ENCODE results near the gene CDRT4.
A peak's percentile ranks its signal among the peaks of the same experiment; 100 is the strongest.
"Not testable (repeated sequence)": the region's sequence is repeated elsewhere in the genome, so short reads cannot be mapped to it uniquely, and the experiment has no call there.

Gene CDRT4

GRCh38 chr17:15457723-15458094 lies 9.7 kb downstream of the CDRT4 start:
- peak in 30 of 56 donors; percentile 23 to 73 (median 53) for DNase-seq

GRCh38 chr17:15456972-15457722 lies 10.3 kb downstream of the CDRT4 start:
- DNase-seq, result peak in 49 of 56 donors; percentile 17 to 84 (median 66)

GRCh38 chr17:15456496-15456895 lies 10.9 kb downstream of the CDRT4 start:
- no peak for DNase-seq

GRCh38 chr17:15454346-15454745 lies 13.1 kb downstream of the CDRT4 start:
- DNase-seq, result no peak

- peak in 32 of 56 donors; percentile 7 to 70 (median 41) for DNase-seq
These were observed 13.6 kb downstream of the CDRT4 start for GRCh38 chr17:15453782-15454181.

GRCh38 chr17:15453246-15453645 lies 14.2 kb downstream of the CDRT4 start:
- DNase-seq, result peak in 1 of 56 donors; percentile 31

- no peak for DNase-seq
These were observed 14.7 kb downstream of the CDRT4 start for GRCh38 chr17:15452746-15453145.

GRCh38 chr17:15451680-15452079 lies 15.7 kb downstream of the CDRT4 start:
- DNase-seq, result no peak

- DNase-seq, result no peak
These were observed 18.9 kb downstream of the CDRT4 start for GRCh38 chr17:15448580-15448956.

- peak in 1 of 56 donors; percentile 10 for DNase-seq
These were observed 19.4 kb downstream of the CDRT4 start for GRCh38 chr17:15447928-15448579.

- DNase-seq, result no peak
These were observed 21.4 kb downstream of the CDRT4 start for GRCh38 chr17:15446036-15446435.

- DNase-seq, result no peak
These were observed 22.6 kb downstream of the CDRT4 start for GRCh38 chr17:15444805-15445204.

- DNase-seq, result peak in 37 of 56 donors; percentile 12 to 78 (median 50)
These were observed 24.9 kb downstream of the CDRT4 start for GRCh38 chr17:15442311-15443180.

- no peak for DNase-seq
These were observed 26.1 kb downstream of the CDRT4 start for GRCh38 chr17:15441315-15441714.

GRCh38 chr17:15440347-15440746 lies 27.1 kb downstream of the CDRT4 start:
- no peak for DNase-seq

GRCh38 chr17:15439205-15439985 lies 28.0 kb downstream of the CDRT4 start:
- not testable (repeated sequence) for DNase-seq

- no peak for DNase-seq
These were observed 28.8 kb downstream of the CDRT4 start for GRCh38 chr17:15438491-15439105.

GRCh38 chr17:15437303-15437635 lies 30.2 kb downstream of the CDRT4 start:
- DNase-seq, result no peak

- DNase-seq, result peak in 46 of 56 donors; percentile 17 to 80 (median 50)
These were observed 30.7 kb downstream of the CDRT4 start for GRCh38 chr17:15436473-15437302.

GRCh38 chr17:15434956-15435355 lies 32.5 kb downstream of the CDRT4 start:
- DNase-seq, result no peak
